Panc1 (cell line): ENCODE data around the gene OXTR.

Source experiments
- POLR2AphosphoS5 ChIP-seq: IDR thresholded peaks from 2 replicates; pipeline ENCODE4 v1.6.1; 2012; ENCODE audit warnings: mild to moderate bottlenecking, low read depth, low read length, moderate library complexity
- SIN3A ChIP-seq: IDR thresholded peaks from 2 replicates; pipeline ENCODE4 v1.6.1; 2012; ENCODE audit warnings: low read depth, mild to moderate bottlenecking, low read length, moderate library complexity, borderline replicate concordance; ENCODE audit not compliant: insufficient read depth
- TCF7L2 ChIP-seq: IDR thresholded peaks from 2 replicates; pipeline ENCODE4 v1.6.1; 2011; ENCODE audit warnings: mild to moderate bottlenecking, low read depth, low read length, inconsistent platforms
- TF ChIP-seq, protein P1 (sequence below): fragments of 450-650 bp; IDR thresholded peaks from 2 replicates; pipeline ENCODE4 v1.5.1; 2017; ENCODE audit warnings: mild to moderate bottlenecking

DNA sequence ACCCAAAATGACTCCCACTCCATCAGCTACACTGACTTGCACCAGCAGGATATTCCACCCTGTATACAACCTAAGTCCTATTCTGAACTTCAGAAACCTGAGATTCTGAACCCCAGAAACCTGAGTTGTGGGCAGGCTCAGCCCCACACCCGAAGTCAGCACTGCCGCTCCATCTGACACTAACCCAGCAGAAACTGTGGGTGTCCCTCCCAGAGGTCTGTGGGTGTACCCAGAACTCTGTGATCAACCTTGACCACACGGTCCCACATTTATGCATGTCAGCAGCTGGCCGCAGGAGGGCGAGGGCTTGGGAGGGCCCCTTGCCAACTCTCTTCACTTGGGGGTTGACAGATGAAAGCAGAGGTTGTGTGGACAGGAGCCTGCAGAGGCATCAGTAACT lies 9.3 kb downstream of the OXTR start:
- TF ChIP-seq, protein P1, sequence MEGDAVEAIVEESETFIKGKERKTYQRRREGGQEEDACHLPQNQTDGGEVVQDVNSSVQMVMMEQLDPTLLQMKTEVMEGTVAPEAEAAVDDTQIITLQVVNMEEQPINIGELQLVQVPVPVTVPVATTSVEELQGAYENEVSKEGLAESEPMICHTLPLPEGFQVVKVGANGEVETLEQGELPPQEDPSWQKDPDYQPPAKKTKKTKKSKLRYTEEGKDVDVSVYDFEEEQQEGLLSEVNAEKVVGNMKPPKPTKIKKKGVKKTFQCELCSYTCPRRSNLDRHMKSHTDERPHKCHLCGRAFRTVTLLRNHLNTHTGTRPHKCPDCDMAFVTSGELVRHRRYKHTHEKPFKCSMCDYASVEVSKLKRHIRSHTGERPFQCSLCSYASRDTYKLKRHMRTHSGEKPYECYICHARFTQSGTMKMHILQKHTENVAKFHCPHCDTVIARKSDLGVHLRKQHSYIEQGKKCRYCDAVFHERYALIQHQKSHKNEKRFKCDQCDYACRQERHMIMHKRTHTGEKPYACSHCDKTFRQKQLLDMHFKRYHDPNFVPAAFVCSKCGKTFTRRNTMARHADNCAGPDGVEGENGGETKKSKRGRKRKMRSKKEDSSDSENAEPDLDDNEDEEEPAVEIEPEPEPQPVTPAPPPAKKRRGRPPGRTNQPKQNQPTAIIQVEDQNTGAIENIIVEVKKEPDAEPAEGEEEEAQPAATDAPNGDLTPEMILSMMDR: no peak
- no peak for TF ChIP-seq POLR2AphosphoS5
- TF ChIP-seq SIN3A: no peak
- no peak for TF ChIP-seq TCF7L2
